Neural cell (in vitro differentiated cells): Measurements from ENCODE around the gene LRRC8D. TPM values are rescaled to one million over a fixed set of nuclear protein-coding genes. Genes with fewer than 3 reads are reported as not detected.

Source experiments
- H2AFZ ChIP-seq: fragments of 200-600, 300-800 bp; sonication (generic), shearing (Covaris generic); 2 replicates; pipeline ENCODE4 v1.6.0; 2014; ENCODE audit warnings: low read depth, mild to moderate bottlenecking, antibody characterized with exemption, low read length, moderate library complexity
- H3F3A ChIP-seq: fragments of 200-600 bp; shearing (Covaris generic); 2 replicates; pipeline ENCODE4 v1.6.1; 2016; ENCODE audit warnings: mild to moderate bottlenecking, moderate library complexity, mixed read lengths, antibody characterized with exemption, low read length; ENCODE audit not compliant: insufficient read depth, poor library complexity, severe bottlenecking
- H3K27ac ChIP-seq: fragments of 200-600, 300-800 bp; sonication (generic), shearing (Covaris generic); 2 replicates; pipeline ENCODE4 v1.5.1; 2014; ENCODE audit warnings: mild to moderate bottlenecking, low read length, moderate library complexity
- H3K27me3 ChIP-seq: fragments of 300-800, 200-600 bp; sonication (generic), shearing (Covaris generic); 2 replicates; pipeline ENCODE4 v1.6.0; 2014; ENCODE audit warnings: mild to moderate bottlenecking, low read depth, low read length, moderate library complexity; ENCODE audit not compliant: insufficient read depth
- H3K36me3 ChIP-seq: fragments of 300-800, 200-600 bp; sonication (generic), shearing (Covaris generic); 2 replicates; pipeline ENCODE4 v1.5.1; 2014; ENCODE audit warnings: mild to moderate bottlenecking, antibody characterized with exemption, low read length, moderate library complexity; ENCODE audit not compliant: insufficient read depth
- H3K4me2 ChIP-seq: fragments of 300-800, 200-600 bp; sonication (generic), shearing (Covaris generic); 2 replicates; pipeline ENCODE4 v1.6.0; 2014; ENCODE audit warnings: mild to moderate bottlenecking, low read length
- H3K4me3 ChIP-seq: fragments of 300-800, 200-600 bp; sonication (generic), shearing (Covaris generic); 2 replicates; pipeline ENCODE4 v1.5.1; 2014; ENCODE audit warnings: mild to moderate bottlenecking, low read length, moderate library complexity
- H3K79me2 ChIP-seq: fragments of 200-600 bp; shearing (Covaris generic); replicated peaks from 2 replicates; pipeline ENCODE4 v1.6.0; 2014; ENCODE audit warnings: mild to moderate bottlenecking, low read length, moderate library complexity; ENCODE audit not compliant: insufficient read depth
- H3K9ac ChIP-seq: fragments of 300-800, 200-600 bp; sonication (generic), shearing (Covaris generic); 2 replicates; pipeline ENCODE4 v1.6.1; 2016; ENCODE audit warnings: mild to moderate bottlenecking, low read length, mixed read lengths
- H3K9me2 ChIP-seq: fragments of 200-600 bp; shearing (Covaris generic); 2 replicates; pipeline ENCODE4 v1.6.1; 2016; ENCODE audit warnings: mild to moderate bottlenecking, low read length, mixed read lengths; ENCODE audit not compliant: insufficient read depth
- H3K9me3 ChIP-seq: fragments of 200-600, 300-800 bp; sonication (generic), shearing (Covaris generic); 2 replicates; pipeline ENCODE4 v1.6.1; 2016; ENCODE audit warnings: mild to moderate bottlenecking, mixed run types, low read length, moderate library complexity, mixed read lengths
- H4K20me1 ChIP-seq: fragments of 200-600 bp; shearing (Covaris generic); 2 replicates; pipeline ENCODE4 v1.6.1; 2016; ENCODE audit warnings: mild to moderate bottlenecking, mixed run types; ENCODE audit not compliant: insufficient read depth
- EP300 ChIP-seq: fragments of 450-650 bp; conservative IDR thresholded peaks from 2 replicates; pipeline ENCODE4 v1.6.1; 2014; ENCODE audit warnings: antibody characterized with exemption, mild to moderate bottlenecking, moderate library complexity; ENCODE audit not compliant: poor library complexity, severe bottlenecking
- EZH2 ChIP-seq: fragments of 200-600, 300-800 bp; shearing (Covaris generic), sonication (generic); IDR thresholded peaks from 2 replicates; pipeline ENCODE4 v1.6.1; 2014; ENCODE audit warnings: antibody characterized with exemption, low read length, borderline replicate concordance, mild to moderate bottlenecking; ENCODE audit not compliant: insufficient read depth, poor library complexity, severe bottlenecking
- MXI1 ChIP-seq: fragments of 450-650 bp; conservative IDR thresholded peaks from 2 replicates; pipeline ENCODE4 v1.6.1; 2014; ENCODE audit warnings: antibody characterized with exemption, mild to moderate bottlenecking; ENCODE audit not compliant: poor library complexity, severe bottlenecking
- POLR2AphosphoS5 ChIP-seq: IDR thresholded peaks from 2 replicates; pipeline ENCODE4 v1.6.1; 2012
- RAD21 ChIP-seq: fragments of 450-650 bp; conservative IDR thresholded peaks from 2 replicates; pipeline ENCODE4 v1.6.1; 2014; ENCODE audit warnings: antibody characterized with exemption, mild to moderate bottlenecking, moderate library complexity
- SMC3 ChIP-seq: fragments of 450-650 bp; conservative IDR thresholded peaks from 2 replicates; pipeline ENCODE4 v1.6.1; 2014; ENCODE audit warnings: antibody characterized with exemption, mild to moderate bottlenecking, moderate library complexity; ENCODE audit not compliant: poor library complexity
- TAF1 ChIP-seq: IDR thresholded peaks from 2 replicates; pipeline ENCODE4 v1.6.1; 2012; ENCODE audit warnings: low read depth
- polyA plus RNA-seq: library from polyadenylated mRNA; depleted of rRNA; stranded (reverse); fragments of >200 nt; gene quantifications from 2 replicates; pipeline ENCODE4 v1.2.3, GENCODE V29; 2014
- TF ChIP-seq, protein P1 (sequence below): IDR thresholded peaks from 2 replicates; pipeline ENCODE4 v1.6.1; 2012; ENCODE audit warnings: borderline replicate concordance
- TF ChIP-seq, protein P2 (sequence below): fragments of 450-650 bp; IDR thresholded peaks from 2 replicates; pipeline ENCODE4 v1.5.1; 2014; ENCODE audit warnings: antibody characterized with exemption, mild to moderate bottlenecking, moderate library complexity; ENCODE audit not compliant: poor library complexity, severe bottlenecking

The LRRC8D gene
- polyA plus RNA-seq, 1 donor from 2014 or later: 43.7 TPM

GRCh38 chr1:89910780-89911179 is 89.9 kb downstream of the LRRC8D start:
- TF ChIP-seq EZH2 (no peak), POLR2AphosphoS5 (no peak), RAD21 (no peak), TAF1 (no peak), EP300 (no peak), MXI1 (no peak), SMC3 (no peak)
- TF ChIP-seq, protein P1, sequence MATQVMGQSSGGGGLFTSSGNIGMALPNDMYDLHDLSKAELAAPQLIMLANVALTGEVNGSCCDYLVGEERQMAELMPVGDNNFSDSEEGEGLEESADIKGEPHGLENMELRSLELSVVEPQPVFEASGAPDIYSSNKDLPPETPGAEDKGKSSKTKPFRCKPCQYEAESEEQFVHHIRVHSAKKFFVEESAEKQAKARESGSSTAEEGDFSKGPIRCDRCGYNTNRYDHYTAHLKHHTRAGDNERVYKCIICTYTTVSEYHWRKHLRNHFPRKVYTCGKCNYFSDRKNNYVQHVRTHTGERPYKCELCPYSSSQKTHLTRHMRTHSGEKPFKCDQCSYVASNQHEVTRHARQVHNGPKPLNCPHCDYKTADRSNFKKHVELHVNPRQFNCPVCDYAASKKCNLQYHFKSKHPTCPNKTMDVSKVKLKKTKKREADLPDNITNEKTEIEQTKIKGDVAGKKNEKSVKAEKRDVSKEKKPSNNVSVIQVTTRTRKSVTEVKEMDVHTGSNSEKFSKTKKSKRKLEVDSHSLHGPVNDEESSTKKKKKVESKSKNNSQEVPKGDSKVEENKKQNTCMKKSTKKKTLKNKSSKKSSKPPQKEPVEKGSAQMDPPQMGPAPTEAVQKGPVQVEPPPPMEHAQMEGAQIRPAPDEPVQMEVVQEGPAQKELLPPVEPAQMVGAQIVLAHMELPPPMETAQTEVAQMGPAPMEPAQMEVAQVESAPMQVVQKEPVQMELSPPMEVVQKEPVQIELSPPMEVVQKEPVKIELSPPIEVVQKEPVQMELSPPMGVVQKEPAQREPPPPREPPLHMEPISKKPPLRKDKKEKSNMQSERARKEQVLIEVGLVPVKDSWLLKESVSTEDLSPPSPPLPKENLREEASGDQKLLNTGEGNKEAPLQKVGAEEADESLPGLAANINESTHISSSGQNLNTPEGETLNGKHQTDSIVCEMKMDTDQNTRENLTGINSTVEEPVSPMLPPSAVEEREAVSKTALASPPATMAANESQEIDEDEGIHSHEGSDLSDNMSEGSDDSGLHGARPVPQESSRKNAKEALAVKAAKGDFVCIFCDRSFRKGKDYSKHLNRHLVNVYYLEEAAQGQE: no peak
- TF ChIP-seq, protein P2, sequence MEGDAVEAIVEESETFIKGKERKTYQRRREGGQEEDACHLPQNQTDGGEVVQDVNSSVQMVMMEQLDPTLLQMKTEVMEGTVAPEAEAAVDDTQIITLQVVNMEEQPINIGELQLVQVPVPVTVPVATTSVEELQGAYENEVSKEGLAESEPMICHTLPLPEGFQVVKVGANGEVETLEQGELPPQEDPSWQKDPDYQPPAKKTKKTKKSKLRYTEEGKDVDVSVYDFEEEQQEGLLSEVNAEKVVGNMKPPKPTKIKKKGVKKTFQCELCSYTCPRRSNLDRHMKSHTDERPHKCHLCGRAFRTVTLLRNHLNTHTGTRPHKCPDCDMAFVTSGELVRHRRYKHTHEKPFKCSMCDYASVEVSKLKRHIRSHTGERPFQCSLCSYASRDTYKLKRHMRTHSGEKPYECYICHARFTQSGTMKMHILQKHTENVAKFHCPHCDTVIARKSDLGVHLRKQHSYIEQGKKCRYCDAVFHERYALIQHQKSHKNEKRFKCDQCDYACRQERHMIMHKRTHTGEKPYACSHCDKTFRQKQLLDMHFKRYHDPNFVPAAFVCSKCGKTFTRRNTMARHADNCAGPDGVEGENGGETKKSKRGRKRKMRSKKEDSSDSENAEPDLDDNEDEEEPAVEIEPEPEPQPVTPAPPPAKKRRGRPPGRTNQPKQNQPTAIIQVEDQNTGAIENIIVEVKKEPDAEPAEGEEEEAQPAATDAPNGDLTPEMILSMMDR: no peak
- Histone ChIP-seq H3F3A (no peaks in the 10 kb centered on the region), H3K9ac (no peak overlapping the region), H2AFZ (no peak overlapping the region), H3K27ac (no peak overlapping the region), H3K9me3 (no peaks in the 10 kb centered on the region), H3K4me3 (no peak overlapping the region), H3K4me2 (no peak overlapping the region), H4K20me1 (no peaks in the 10 kb centered on the region), H3K9me2 (no peaks in the 10 kb centered on the region), H3K36me3 (no peaks in the 10 kb centered on the region), H3K27me3 (no peaks in the 10 kb centered on the region), H3K79me2 (no peaks in the 10 kb centered on the region)

GRCh38 chr1:89911191-89911991 is 90.6 kb downstream of the LRRC8D start:
- H3K9ac ChIP-seq: no peak overlapping the region

More at GRCh38 chr1:89911191-89911991, 90.6 kb downstream of the LRRC8D start:
- Histone ChIP-seq H2AFZ (no peak overlapping the region), H3K4me2 (no peak overlapping the region), H3K36me3 (no peaks in the 10 kb centered on the region), H3K27ac (no peak overlapping the region), H4K20me1 (no peaks in the 10 kb centered on the region), H3K9me3 (no peaks in the 10 kb centered on the region), H3K79me2 (no peaks in the 10 kb centered on the region), H3F3A (no peaks in the 10 kb centered on the region), H3K9me2 (no peaks in the 10 kb centered on the region), H3K27me3 (no peaks in the 10 kb centered on the region), H3K4me3 (no peak overlapping the region)
- TF ChIP-seq MXI1 (no peak), POLR2AphosphoS5 (no peak)
